ENCODE measurements around the gene JAZF1.

Gene JAZF1

GRCh38 chr7:28181416-28181815 is 821 bp upstream of the JAZF1 start:
- no peak overlapping the region for H3K27ac ChIP-seq
- TF ChIP-seq CTCF (IDR thresholded peaks at IDR 0.05) (no peak), ZFX (IDR thresholded peaks at IDR 0.05; ENCODE audit: borderline replicate concordance) (no peak)

DNA sequence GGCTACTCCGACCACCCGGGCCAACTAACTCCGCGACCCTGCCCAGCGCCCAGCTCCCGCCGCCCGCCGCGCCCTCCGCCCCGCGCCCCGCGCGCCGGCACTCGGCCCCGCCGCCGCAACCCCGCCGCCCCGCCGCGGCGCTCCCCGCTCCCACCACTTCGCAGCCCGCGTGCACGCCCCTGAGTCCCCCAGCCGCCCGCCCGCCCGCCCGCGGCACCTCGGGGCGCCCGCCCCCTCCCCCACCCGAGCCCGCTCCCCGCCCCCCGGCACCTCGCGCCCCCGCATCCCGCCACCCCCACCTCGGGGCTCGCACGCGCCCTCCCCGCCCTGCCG is 598 bp downstream of the JAZF1 start:
- no peak for TF ChIP-seq CTCF (IDR thresholded peaks at IDR 0.05)
- no peak for TF ChIP-seq ZFX (IDR thresholded peaks at IDR 0.05; ENCODE audit: borderline replicate concordance)
- no peak overlapping the region for H3K27ac ChIP-seq

DNA sequence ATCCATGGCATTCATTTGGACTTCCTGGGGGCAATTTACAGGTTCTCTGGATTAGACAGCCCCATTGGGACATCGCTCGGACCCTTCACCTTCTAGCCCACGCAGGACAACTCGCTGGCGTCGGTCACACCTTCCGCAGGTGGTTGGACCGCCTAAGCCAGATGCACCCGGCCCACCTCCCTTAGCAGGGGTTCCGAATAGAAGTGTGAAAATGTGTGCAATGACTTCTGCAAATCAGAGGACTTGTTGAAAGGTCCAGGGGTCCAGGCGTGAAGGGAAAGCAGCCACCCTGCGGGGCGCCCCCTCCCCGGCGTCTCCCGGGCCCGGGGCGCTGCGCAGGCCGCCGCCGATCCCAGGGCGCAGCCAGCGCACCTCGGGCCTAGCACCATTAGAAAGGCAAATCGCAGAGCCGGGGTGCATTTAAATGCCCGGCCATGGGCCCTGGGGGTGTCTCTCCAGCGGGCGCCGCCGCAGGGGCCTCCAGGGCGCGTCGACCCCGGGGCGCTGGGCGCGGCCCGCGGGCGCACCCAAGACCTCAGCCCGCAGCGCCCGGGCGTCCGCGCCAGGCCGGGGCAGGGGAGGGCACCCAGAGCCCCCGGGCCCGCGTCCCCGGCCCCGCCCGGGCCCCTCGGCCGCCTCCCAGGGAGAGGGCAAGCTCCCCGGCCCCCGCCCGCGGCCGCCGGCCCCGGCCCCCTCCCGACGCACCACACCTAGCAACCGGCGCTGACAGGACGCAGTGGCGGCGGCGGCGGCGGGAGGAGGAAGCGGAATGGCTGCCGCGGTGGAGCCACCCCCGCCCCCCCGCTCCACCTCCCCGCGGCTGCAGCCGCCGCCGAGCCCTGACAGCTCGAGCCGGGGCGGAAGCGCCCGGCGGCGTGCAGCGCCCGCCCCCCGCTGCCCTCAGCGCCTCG is 1.2 kb downstream of the JAZF1 start:
- no peak for TF ChIP-seq CTCF (IDR thresholded peaks at IDR 0.05)
- no peak for TF ChIP-seq ZFX (IDR thresholded peaks at IDR 0.05; ENCODE audit: borderline replicate concordance)
- H3K27ac ChIP-seq = no peak overlapping the region

GRCh38 chr7:28178599-28178998 is 2.0 kb downstream of the JAZF1 start:
- no peak overlapping the region for H3K27ac ChIP-seq

GRCh38 chr7:28177836-28178235 is 2.8 kb downstream of the JAZF1 start:
- H3K27ac ChIP-seq = no peak overlapping the region

More at GRCh38 chr7:28178599-28178998, 2.0 kb downstream of the JAZF1 start:
- TF ChIP-seq CTCF (IDR thresholded peaks at IDR 0.05) (no peak), ZFX (IDR thresholded peaks at IDR 0.05; ENCODE audit: borderline replicate concordance) (no peak)

DNA sequence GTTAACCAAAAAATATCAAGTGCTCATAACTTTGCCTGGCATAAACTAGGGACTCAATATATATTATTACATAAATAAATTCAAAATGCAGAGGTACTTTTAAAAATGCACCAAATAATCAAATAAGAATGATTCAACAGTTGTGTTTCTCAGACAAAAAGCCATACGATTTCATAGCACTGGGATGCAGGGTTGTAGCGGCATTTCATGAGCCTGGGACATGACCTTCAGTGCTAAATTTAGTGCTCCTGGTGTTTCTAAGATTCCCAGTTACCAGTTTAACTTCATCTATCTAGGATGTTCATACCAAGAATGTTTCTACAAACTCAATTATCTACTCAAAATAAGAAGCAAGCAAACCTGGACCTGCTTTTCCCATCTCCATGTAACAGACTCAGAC is 4.0 kb downstream of the JAZF1 start:
- H3K27ac ChIP-seq = no peak overlapping the region
- TF ChIP-seq ZFX (IDR thresholded peaks at IDR 0.05; ENCODE audit: borderline replicate concordance) = no peak
- no peak for TF ChIP-seq CTCF (IDR thresholded peaks at IDR 0.05)

More at GRCh38 chr7:28177836-28178235, 2.8 kb downstream of the JAZF1 start:
- TF ChIP-seq CTCF (IDR thresholded peaks at IDR 0.05) = no peak

GRCh38 chr7:28176174-28176573 is 4.4 kb downstream of the JAZF1 start:
- no peak for TF ChIP-seq ZFX (IDR thresholded peaks at IDR 0.05; ENCODE audit: borderline replicate concordance)
- TF ChIP-seq CTCF (IDR thresholded peaks at IDR 0.05) = no peak
- H3K27ac ChIP-seq = no peak overlapping the region

Data from 22Rv1 (cell line).